HG03108 (cell line): ENCODE measurements around the gene CGB1.
"Not testable (repeated sequence)": the region's sequence is repeated elsewhere in the genome, so short reads cannot be mapped to it uniquely, and the experiment has no call there.

Experiments
- ATAC-seq: cut with Tn5 transposase; IDR thresholded peaks from one replicate; pipeline ENCODE4 v1.9.1; 2021; ENCODE audit warnings: moderate library complexity; ENCODE audit not compliant: unreplicated experiment

CGB1 gene

GRCh38 chr19:49036815-49037214 lies at the start of gene CGB1:
Gene CGB1, minus strand, starts transcription at chr19:49036895. Its CDS starts 184 bp downstream, at chr19:49036711.
- not testable (repeated sequence) for ATAC-seq

DNA sequence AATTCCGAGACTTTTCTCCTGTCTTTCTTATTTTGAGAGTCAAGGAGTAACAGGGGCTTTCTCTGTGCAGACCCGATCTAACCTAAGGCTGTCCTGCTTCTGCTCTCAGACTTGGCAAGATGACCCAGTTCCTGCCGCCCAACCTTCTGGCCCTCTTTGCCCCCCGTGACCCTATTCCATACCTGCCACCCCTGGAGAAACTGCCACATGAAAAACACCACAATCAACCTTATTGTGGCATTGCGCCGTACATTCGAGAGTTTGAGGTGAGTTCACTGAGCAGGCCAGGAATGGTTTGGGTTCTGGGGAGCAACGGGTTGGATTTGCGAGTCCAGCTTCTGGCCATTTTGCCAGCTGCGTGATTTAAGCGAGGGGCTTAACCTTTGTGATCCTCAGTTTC lies 49.6 kb upstream of the CGB1 start:
- no peak for ATAC-seq

GRCh38 chr19:49085868-49086232 lies 49.2 kb upstream of the CGB1 start:
- ATAC-seq: no peak

DNA sequence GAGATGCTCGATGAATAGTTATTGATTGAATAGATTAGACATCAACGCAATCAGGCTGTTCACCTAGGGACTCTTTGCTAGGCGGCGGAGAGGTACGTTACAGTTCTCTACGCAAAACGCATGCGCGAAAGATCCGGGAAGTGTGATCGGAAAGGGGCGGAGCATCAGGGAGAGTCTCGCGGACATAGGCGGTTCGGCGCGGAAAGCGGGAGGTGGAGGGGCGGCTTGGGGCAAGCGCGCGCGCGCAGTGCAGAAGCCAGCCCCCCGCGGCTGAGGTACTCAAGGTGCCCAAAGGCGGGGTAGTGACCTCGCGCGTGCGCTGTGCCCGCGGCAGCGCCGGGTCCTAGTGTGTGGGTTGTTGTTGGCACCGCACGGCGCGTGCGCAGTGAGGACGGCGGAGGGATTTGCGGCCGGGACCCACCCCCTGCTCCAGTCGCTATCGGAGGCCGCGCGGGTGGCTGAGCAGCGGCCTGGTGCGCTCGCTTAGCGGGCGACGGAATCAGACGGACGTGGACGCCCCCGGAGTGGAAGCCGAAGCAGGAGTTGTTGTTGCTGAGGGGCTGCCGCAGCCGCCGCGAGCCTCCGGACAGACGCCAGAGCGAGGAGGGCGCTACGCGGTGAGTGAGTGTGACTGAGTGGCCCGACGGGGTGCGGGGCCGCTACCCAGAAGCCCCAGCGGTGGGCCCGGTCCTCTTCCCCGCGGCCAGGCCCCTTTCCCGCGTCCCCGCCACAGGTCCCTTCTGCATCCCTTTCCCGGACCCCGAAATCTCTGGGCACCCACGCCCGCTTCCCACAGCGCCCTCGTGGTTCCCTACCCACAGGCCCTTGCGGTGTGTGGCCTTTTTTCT lies 48.5 kb upstream of the CGB1 start, which contains the start of gene SNRNP70:
Gene SNRNP70, plus strand, starts transcription at position 432 of the 848 bp plus-strand sequence. CDS start 964 bp downstream, outside the sequence.
- peak; percentile 85 for ATAC-seq

DNA sequence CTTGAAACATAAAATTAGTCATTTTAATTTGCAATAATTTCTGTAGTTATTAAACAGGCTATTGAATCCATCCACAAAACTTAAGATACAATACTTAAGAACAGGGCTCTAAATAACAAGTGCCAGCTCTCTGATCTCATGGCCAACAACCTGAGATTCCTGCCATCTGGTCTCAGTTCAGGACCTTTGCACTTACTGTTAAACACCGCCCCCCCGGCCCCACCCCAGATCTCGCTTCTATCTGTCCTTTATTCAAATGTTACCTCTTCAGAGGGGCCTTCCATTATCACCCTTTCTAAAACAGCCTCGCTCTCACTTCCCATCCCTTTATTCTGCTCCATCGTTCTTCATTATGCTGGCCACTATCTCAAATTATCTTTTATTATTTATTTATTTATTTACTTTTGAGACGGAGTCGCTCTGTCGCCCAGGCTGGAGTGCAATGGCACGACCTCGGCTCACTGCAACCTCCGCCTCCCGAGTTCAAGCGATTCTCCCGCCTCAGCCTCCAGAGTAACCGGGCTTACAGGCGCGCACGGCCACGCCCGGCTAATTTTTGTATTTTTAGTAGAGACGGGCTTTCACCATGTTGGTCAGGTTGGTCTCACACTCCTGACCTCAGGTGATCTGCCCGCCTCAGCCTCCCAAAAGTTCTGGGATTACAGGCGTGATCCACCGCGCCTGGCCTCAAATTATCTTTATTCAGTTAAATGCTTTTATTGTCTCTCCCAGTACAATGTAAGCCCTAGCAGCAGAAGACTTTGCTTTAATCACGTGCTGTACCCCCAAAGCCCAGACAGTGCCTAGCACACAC lies 47.7 kb upstream of the CGB1 start:
- no peak for ATAC-seq

- ATAC-seq: no peak
These were observed 44.6 kb upstream of the CGB1 start for GRCh38 chr19:49081273-49081672.

DNA sequence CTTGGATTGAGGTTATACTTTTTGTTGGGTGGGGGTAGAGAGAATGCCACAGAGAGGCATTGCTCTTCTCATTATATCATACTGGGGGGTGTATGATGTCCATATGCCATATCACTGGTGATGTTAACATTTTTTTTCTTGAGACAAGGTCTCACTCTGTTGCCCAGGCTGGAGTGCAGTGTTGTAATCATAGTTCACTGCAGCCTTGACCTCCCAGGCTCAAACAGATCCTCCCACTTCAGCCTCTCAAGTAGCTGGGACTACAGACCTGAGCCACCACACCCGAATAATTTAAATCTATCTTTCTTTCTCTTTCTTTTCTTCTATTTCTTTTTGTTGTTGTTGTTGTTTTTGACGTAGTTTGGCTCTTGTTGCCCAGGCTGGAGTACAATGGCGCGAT lies 43.7 kb upstream of the CGB1 start:
- ATAC-seq: no peak

GRCh38 chr19:49074869-49075268 lies 38.2 kb upstream of the CGB1 start:
- ATAC-seq: not testable (repeated sequence)

DNA sequence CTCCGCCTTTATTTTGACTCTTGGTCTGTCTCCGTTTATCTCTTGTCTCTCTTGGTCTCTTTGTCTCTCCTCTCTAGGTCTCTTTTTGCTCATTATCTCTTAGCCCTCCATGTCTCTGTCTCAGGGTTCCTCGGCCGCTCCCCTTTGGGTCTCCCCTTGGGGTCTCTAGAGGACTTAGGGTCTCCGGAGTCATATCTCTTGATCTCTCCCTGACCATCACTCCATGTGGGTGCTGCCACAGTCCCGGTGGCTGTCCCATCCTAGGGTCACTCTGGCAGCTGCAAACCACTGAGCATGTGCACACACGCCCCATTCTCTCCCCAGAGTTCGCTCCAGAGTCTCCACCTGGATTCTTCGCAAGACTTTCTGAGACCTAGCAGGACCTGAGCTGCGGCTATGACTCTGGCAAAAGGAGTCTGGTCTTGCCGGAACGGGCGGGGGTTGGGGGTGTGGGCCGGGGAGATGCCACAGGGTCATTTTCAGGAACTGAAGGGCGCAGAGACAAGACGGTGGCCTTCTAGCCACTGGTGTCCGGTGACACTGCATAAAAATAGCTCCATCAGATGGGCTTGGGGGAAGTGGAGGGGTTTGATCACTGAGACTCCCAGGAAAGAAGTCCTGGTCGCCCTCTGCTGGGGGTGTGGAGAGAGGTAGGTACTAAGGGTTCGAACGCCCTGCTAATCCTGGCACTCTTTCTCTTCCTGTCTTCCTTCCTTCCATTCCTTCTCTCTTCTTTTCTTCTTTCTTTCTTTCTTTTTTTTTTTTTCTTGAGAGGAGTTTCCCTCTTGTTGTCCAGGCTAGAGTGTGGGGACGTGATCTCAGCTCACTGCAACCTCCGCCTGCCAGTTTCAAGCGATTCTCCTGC lies 37.1 kb upstream of the CGB1 start:
- ATAC-seq: no peak

- ATAC-seq: no peak
These were observed 35.3 kb upstream of the CGB1 start for GRCh38 chr19:49071860-49072547.

- ATAC-seq: no peak
These were observed 33.7 kb upstream of the CGB1 start for GRCh38 chr19:49070416-49070815.

DNA sequence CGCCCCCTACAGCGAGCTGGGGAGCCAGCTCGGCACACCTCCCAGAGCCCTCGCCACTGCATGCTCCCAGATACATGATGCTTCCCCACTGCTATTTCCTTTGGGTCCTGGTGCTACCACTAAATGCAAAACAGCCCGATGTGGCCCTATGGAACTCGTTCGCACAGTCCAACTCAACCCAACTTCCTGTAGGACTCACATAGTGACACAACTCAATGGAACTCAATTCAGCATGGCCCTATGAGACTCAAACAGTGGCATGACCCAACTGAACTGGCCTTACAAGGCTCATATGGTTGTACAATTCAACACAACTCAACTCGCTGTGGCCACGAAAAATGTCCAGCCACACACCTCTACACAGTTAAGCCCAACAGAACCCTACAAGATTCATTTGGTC lies 32.3 kb upstream of the CGB1 start:
- ATAC-seq: no peak

GRCh38 chr19:49067554-49067953 lies 30.9 kb upstream of the CGB1 start:
- ATAC-seq: no peak

- ATAC-seq: no peak
These were observed 29.3 kb upstream of the CGB1 start for GRCh38 chr19:49065905-49066512.

- ATAC-seq: no peak
These were observed 28.3 kb upstream of the CGB1 start, which contains the start of gene NTF4 for GRCh38 chr19:49064768-49065611. Gene NTF4, minus strand, starts transcription at chr19:49064818. Its CDS starts 2,821 bp downstream, at chr19:49061997.

DNA sequence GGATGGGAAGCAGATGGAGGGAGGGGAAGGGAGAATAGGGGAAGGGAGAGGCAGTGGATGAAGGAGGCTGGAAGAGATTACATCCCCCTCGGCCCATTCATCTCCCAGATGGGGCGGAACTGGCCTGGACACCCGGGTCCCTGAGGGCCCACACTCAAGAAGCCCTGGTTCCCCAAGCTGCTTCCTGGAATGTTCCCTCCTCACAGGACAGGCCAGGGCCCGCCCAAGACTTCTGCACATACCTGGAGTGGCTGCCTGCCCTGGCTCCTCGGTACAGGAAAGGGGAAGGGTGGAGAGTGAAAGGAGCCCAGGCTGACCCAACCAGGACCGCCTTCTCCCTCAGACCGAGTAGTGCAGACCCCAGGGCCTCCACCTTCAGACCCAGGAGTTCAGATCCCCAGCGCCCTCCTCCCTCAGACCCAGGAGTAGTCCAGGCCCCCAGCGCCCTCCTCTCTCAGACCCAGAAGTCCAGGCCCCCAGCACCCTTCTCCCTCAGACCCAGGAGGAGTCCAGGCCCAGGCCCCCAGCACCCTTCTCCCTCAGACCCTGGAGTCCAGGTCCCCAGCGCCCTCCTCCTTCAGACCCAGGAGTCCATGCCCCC lies 27.4 kb upstream of the CGB1 start:
- no peak for ATAC-seq

DNA sequence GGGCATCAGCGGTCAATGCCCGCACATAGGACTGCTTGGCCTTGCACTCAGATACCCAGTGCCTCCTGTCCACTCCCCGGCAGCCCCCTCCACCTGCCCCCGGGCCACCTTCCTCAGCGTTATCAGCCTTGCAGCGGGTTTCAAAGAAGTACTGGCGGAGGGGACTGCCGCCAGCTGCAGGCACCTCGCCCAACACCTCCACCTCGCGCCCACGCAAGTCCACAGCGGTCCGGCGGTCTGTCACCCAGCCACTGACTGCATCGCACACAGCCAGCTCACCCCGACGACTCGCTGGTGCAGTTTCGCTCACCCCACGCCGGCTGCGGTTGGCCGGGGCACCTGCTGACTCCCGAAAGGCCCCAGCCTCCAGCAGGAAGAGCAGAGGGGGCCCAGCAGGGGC lies 24.8 kb upstream of the CGB1 start:
- no peak for ATAC-seq

DNA sequence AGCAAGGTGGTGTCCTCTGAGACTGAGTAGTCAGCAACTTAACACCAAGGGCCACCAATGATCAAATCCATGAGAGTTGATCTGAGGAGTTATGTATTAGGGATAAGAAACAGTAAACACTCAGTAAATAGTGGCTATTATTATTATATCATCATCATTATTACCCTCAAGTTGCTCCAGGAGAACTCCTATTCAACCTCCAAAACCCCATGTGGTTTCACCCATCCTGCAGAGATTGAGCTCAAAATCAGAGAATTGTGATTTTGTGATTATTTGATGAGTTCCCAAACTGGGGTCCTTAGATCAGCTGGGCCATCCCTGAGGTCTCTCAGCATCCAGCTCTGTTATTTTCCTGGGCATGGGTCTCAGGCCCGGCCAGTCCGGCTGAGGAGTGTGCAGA lies 24.3 kb upstream of the CGB1 start:
- no peak for ATAC-seq

DNA sequence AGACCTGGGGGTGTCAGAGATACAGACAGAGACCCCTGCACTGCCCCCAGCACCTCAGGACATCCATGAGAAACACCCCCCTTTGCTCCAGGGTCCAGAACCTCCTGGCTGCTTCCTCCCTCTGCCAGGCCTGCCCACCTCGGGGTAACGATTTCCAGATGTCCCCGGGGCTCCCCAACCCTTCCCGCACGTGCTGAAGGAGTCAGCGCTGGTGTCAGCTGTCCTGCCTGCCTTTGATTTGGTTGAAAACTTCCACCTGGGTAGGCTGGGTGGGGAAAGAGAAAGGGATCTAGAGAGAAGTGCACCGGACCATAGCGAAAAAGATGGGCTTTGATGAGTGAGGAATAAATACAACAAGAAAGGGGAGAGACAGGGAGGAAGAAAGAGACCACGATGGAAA lies 22.4 kb upstream of the CGB1 start:
- no peak for ATAC-seq
